ENCODE data around the gene SLC47A2. TPM values are rescaled to one million over a fixed set of nuclear protein-coding genes. Genes with fewer than 3 reads are reported as not detected.
A peak's percentile ranks its signal among the peaks of the same experiment; 100 is the strongest.

The SLC47A2 gene
- total RNA-seq, 2 donors from 2014 or later: not detected

DNA sequence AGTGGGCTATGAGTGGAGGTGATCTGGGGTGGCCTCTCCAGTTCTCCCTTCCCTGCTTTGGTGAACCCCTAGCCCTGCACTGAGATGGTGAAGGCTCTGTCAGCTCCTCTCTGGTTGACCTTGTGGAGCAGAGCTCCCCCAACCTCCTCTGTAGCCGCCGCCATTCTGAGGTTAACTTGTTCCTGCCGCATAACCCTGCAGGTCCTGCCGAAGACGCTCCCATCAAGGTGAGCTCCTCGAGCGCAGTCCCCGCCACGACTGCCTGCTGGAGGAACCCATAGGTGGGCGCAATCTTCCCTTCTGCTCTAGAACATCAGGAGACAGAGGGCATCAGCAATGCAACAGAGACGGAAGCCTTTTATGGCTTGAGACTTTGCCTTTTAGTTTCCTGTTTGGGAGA, 15.2 kb upstream of the SLC47A2 start:
- 98% methylated on average over 11 of the region's 11 CpGs for WGBS
- Histone ChIP-seq H3K4me1 (replicated peaks) (no peaks in the 10 kb centered on the region), H3K4me3 (no peak overlapping the region), H3K9me3 (no peaks in the 10 kb centered on the region), H3K36me3 (no peaks in the 10 kb centered on the region), H3K27me3 (replicated peaks; ENCODE audit: insufficient read depth) (no peaks in the 10 kb centered on the region), H3K27ac (no peak overlapping the region)
- DNase-seq (ENCODE audit: low spot score): no peak
- TF ChIP-seq POLR2A (IDR thresholded peaks at IDR 0.05): no peak
- TF ChIP-seq, protein P1, sequence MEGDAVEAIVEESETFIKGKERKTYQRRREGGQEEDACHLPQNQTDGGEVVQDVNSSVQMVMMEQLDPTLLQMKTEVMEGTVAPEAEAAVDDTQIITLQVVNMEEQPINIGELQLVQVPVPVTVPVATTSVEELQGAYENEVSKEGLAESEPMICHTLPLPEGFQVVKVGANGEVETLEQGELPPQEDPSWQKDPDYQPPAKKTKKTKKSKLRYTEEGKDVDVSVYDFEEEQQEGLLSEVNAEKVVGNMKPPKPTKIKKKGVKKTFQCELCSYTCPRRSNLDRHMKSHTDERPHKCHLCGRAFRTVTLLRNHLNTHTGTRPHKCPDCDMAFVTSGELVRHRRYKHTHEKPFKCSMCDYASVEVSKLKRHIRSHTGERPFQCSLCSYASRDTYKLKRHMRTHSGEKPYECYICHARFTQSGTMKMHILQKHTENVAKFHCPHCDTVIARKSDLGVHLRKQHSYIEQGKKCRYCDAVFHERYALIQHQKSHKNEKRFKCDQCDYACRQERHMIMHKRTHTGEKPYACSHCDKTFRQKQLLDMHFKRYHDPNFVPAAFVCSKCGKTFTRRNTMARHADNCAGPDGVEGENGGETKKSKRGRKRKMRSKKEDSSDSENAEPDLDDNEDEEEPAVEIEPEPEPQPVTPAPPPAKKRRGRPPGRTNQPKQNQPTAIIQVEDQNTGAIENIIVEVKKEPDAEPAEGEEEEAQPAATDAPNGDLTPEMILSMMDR (IDR thresholded peaks at IDR 0.05): no peak
- TF ChIP-seq POLR2AphosphoS5 (IDR thresholded peaks at IDR 0.05): no peak
- intact Hi-C loops (cut with DNase I): no loop called here

DNA sequence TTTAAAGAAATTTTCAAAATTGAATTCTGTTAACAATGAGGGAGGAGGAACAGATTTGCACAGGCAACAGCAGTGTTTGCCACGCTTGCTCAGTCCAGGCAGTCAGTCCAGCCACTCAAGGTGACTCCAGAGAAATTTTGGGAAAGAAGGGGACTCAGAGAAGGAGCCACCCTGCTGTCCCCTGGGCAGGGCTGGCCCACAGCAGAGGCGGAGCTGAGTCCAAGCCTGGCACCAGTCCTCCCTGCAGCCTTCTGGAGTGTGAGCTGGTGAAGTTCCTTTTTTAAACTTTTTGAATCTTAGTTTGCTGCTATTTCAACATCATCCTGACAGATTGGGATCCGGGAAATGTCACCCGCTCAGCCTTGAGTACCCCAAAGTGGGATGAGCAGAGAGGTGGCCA, 14.5 kb upstream of the SLC47A2 start:
- intact Hi-C loops (cut with DNase I): no loop called here
- TF ChIP-seq POLR2A (IDR thresholded peaks at IDR 0.05) (no peak), POLR2AphosphoS5 (IDR thresholded peaks at IDR 0.05) (no peak)
- TF ChIP-seq, protein P1 (IDR thresholded peaks at IDR 0.05): no peak
- H3K4me3 ChIP-seq: no peak overlapping the region
- H3K36me3 ChIP-seq: no peaks in the 10 kb centered on the region
- no peak for DNase-seq (ENCODE audit: low spot score)
- no peak overlapping the region for H3K27ac ChIP-seq
- H3K4me1 ChIP-seq (replicated peaks): no peaks in the 10 kb centered on the region
- whole genome bisulfite sequencing: 90% methylated on average over 4 of the region's 4 CpGs
- no peaks in the 10 kb centered on the region for H3K9me3 ChIP-seq
- H3K27me3 ChIP-seq (replicated peaks; ENCODE audit: insufficient read depth): no peaks in the 10 kb centered on the region

DNA sequence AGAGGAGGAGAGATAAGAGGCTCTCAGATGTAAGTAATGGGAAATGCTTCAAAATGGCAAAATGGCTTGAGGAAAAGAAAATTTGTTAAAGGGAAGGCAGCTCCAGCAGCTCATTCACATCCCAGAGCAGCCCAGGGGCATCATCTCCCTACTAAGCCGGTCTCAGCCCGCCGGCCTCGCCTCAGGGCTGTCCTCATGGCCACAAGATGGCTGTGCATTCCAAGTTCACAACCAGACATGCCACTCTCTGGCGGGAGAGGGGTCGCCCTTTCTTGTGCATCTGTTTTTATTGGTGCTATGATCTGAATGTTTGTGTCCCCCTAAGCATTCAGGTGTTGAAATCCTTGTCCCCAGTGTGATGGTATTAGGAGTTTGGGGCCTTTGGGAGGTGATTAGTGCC, 13.5 kb upstream of the SLC47A2 start:
- Histone ChIP-seq H3K27ac (no peak overlapping the region), H3K36me3 (no peaks in the 10 kb centered on the region), H3K4me1 (replicated peaks) (no peaks in the 10 kb centered on the region), H3K27me3 (replicated peaks; ENCODE audit: insufficient read depth) (no peaks in the 10 kb centered on the region), H3K4me3 (no peak overlapping the region), H3K9me3 (no peaks in the 10 kb centered on the region)
- TF ChIP-seq POLR2A (IDR thresholded peaks at IDR 0.05) (no peak), POLR2AphosphoS5 (IDR thresholded peaks at IDR 0.05) (no peak)
- TF ChIP-seq, protein P1 (IDR thresholded peaks at IDR 0.05): no peak
- 96% methylated on average over 6 of the region's 6 CpGs for WGBS
- intact Hi-C loops (cut with DNase I): loop anchor here (5.0 kb wide), 1 partner anchor 83 kb away; the partner anchor contains the start of gene ALDH3A2
- no peak for DNase-seq (ENCODE audit: low spot score)

DNA sequence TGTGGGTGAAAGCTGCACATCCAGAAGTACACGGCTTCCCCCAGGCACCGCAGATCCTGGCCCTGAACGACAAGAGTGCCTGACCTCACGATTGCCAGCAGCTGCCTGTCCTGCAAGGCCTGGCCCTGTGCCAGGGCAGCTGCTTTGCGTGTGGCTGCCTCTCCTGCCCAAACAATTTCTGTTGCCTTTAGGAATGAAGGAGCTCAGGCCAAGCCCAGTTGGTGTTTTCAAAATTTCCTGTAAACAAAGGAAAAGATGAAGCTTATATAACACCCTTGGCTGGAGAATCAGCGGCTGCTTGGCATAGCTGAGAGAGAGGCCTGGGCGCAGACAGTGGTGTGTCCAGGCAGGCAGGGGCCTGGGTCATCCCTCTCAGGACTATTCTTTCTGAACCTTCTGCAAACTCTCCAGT, 11.7 kb upstream of the SLC47A2 start:
- 7% methylated on average over 7 of the region's 7 CpGs for WGBS
- intact Hi-C loops (cut with DNase I): loop anchor here (5.0 kb wide), 1 partner anchor 81 kb away; the partner anchor contains the start of gene ALDH3A2
- Histone ChIP-seq H3K9me3 (no peaks in the 10 kb centered on the region), H3K36me3 (no peaks in the 10 kb centered on the region), H3K4me1 (replicated peaks) (no peaks in the 10 kb centered on the region), H3K27me3 (replicated peaks; ENCODE audit: insufficient read depth) (no peaks in the 10 kb centered on the region), H3K4me3 (no peak overlapping the region), H3K27ac (peak overlapping the region; percentile 77 to 84)
- peak; percentile 88 for DNase-seq (ENCODE audit: low spot score)
- TF ChIP-seq, protein P1 (IDR thresholded peaks at IDR 0.05): no peak
- TF ChIP-seq POLR2AphosphoS5 (IDR thresholded peaks at IDR 0.05): peak; percentile 87
- no peak for TF ChIP-seq POLR2A (IDR thresholded peaks at IDR 0.05)

DNA sequence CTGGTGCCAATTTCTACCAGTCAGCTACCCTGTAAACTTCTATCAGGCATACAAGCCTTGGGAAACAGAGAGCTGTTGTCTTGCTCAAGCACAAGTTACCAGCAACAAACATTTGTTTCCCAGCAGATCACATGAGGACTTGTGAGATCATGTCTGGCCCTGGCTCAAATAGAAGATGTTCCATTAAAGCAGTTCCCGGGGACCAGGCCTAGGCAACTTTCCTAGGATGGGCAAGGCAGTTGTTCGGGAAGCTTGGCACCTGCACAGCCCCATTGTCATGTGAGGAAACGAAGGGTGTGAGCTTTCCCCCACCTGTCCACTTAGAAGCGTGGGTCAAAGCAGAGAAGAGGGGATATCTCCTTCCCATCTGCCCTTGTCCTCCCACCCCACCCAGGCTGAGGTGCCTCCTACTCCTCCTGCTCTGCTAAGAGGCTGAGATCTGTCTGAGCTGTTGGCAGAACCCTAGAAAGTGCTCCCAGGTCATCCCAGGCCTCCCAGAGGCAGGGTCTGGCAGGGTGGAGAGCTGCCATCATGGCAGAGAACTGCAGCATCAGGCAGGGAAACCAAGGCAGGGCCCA, 11.2 kb upstream of the SLC47A2 start:
- no peak overlapping the region for H3K4me3 ChIP-seq
- intact Hi-C loops (cut with DNase I): loop anchor here (5.0 kb wide), 1 partner anchor 80 kb away; the partner anchor contains the start of gene ALDH3A2
- no peaks in the 10 kb centered on the region for H3K36me3 ChIP-seq
- H3K4me1 ChIP-seq (replicated peaks): no peaks in the 10 kb centered on the region
- 54% methylated on average over 4 of the region's 4 CpGs for WGBS
- peak; percentile 86 for DNase-seq (ENCODE audit: low spot score)
- TF ChIP-seq POLR2AphosphoS5 (IDR thresholded peaks at IDR 0.05) (peak; percentile 91), POLR2A (IDR thresholded peaks at IDR 0.05) (no peak)
- TF ChIP-seq, protein P1 (IDR thresholded peaks at IDR 0.05): no peak
- no peaks in the 10 kb centered on the region for H3K9me3 ChIP-seq
- H3K27ac ChIP-seq: peak overlapping the region; percentile 77 to 84
- no peaks in the 10 kb centered on the region for H3K27me3 ChIP-seq (replicated peaks; ENCODE audit: insufficient read depth)
